ENCODE data around the gene MYT1. TPM values are rescaled to one million over a fixed set of nuclear protein-coding genes. Genes with fewer than 3 reads are reported as not detected.

The MYT1 gene
- total and polyA plus RNA-seq, 2 of the 13 experiments (the other 11 are each of a cell fraction or from before 2014, with no cell fraction given): 0.58 to 2.5 TPM

GRCh38 chr20:64242003-64242796 is 77.9 kb downstream of the MYT1 start (continued):
- no peak for TF ChIP-seq MTF1 (CRISPR knock-in tag; IDR thresholded peaks at IDR 0.05)
- TF ChIP-seq ZSCAN29 (CRISPR knock-in tag; conservative IDR thresholded peaks at IDR 0.05): no peak
- TF ChIP-seq EEA1 (CRISPR knock-in tag; IDR thresholded peaks at IDR 0.05; ENCODE audit: borderline replicate concordance): no peak
- no peak for TF ChIP-seq PCBP2 (optimal IDR thresholded peaks at IDR 0.05; ENCODE audit: low read depth, low read length, poor library complexity, severe bottlenecking)
- TF ChIP-seq HOMEZ (CRISPR knock-in tag; IDR thresholded peaks at IDR 0.05; ENCODE audit: low read depth): no peak
- TF ChIP-seq ATAD3A (CRISPR knock-in tag; IDR thresholded peaks at IDR 0.05): no peak
- no peak for TF ChIP-seq ATF7 (IDR thresholded peaks at IDR 0.05)
- TF ChIP-seq ATF7 (CRISPR knock-in tag; IDR thresholded peaks at IDR 0.05): no peak
- no peak for TF ChIP-seq ZBTB7B (CRISPR knock-in tag; IDR thresholded peaks at IDR 0.05)
- TF ChIP-seq PTBP1 (IDR thresholded peaks at IDR 0.05; ENCODE audit: low read depth, low read length, poor library complexity, severe bottlenecking): no peak
- TF ChIP-seq ZBTB25 (CRISPR knock-in tag; IDR thresholded peaks at IDR 0.05): no peak
- no peak for TF ChIP-seq CENPX (CRISPR knock-in tag; IDR thresholded peaks at IDR 0.05)
- no peak for TF ChIP-seq ZNF773 (CRISPR knock-in tag; IDR thresholded peaks at IDR 0.05; ENCODE audit: borderline replicate concordance)
- no peak for TF ChIP-seq CTCF (CRISPR knock-in tag; IDR thresholded peaks at IDR 0.05)
- no peak for TF ChIP-seq RFXANK (CRISPR knock-in tag; IDR thresholded peaks at IDR 0.05)
- no peak for TF ChIP-seq PHF20 (CRISPR knock-in tag; IDR thresholded peaks at IDR 0.05)
- no peak for TF ChIP-seq AHR (CRISPR knock-in tag; IDR thresholded peaks at IDR 0.05)
- no peak for TF ChIP-seq POLR2AphosphoS2 (IDR thresholded peaks at IDR 0.05; ENCODE audit: low read depth, low read length)
- no peak for TF ChIP-seq GATA4 (IDR thresholded peaks at IDR 0.05; ENCODE audit: borderline replicate concordance, low read depth)
- no peak; the same call in 1 of the 2 replicates for TF ChIP-seq WIZ (CRISPR knock-in tag; IDR thresholded peaks at IDR 0.05)
- TF ChIP-seq MAFF (IDR thresholded peaks at IDR 0.05; ENCODE audit: low read depth, low read length): no peak
- no peak for TF ChIP-seq NCOA2 (CRISPR knock-in tag; IDR thresholded peaks at IDR 0.05)
- TF ChIP-seq ZNF609 (CRISPR knock-in tag; IDR thresholded peaks at IDR 0.05; ENCODE audit: borderline replicate concordance): no peak

Data from HepG2 (cell line).